Mesendoderm (in vitro differentiated cells): Measurements from ENCODE around the gene ENTHD1.

Experiments used
- DNase-seq: peaks from one replicate; pipeline ENCODE4 v3.0.0; 2013
- H2AK5ac ChIP-seq: 2 replicates; pipeline ENCODE4 v1.6.1; 2013; ENCODE audit warnings: low read length, inconsistent platforms
- H2BK120ac ChIP-seq: 2 replicates; pipeline ENCODE4 v1.6.1; 2013; ENCODE audit warnings: low read depth, mild to moderate bottlenecking, low read length, moderate library complexity, mixed read lengths
- H2BK15ac ChIP-seq: replicated peaks from 2 replicates; pipeline ENCODE4 v1.6.1; 2013; ENCODE audit warnings: low read depth, mild to moderate bottlenecking, moderate library complexity
- H2BK5ac ChIP-seq: 2 replicates; pipeline ENCODE4 v1.6.1; 2013; ENCODE audit warnings: low read length, inconsistent platforms
- H3K18ac ChIP-seq: 2 replicates; pipeline ENCODE4 v1.6.1; 2013; ENCODE audit warnings: mild to moderate bottlenecking, low read length, mixed read lengths
- H3K23ac ChIP-seq: one replicate; pipeline ENCODE4 v1.6.1; 2013; ENCODE audit warnings: low read length
- H3K27ac ChIP-seq: 2 replicates; pipeline ENCODE4 v1.5.1; 2013; ENCODE audit warnings: low read depth, mild to moderate bottlenecking, inconsistent platforms, low read length, moderate library complexity
- H3K27me3 ChIP-seq: 2 replicates; pipeline ENCODE4 v1.6.1; 2013; ENCODE audit warnings: low read length, control low read depth, mild to moderate bottlenecking, inconsistent platforms; ENCODE audit not compliant: insufficient read depth, poor library complexity
- H3K36me3 ChIP-seq: 2 replicates; pipeline ENCODE4 v1.6.1; 2013; ENCODE audit warnings: low read length, inconsistent platforms; ENCODE audit not compliant: control insufficient read depth, insufficient read depth
- H3K4ac ChIP-seq: one replicate; pipeline ENCODE4 v1.6.1; 2013; ENCODE audit warnings: low read depth, mild to moderate bottlenecking, low read length, moderate library complexity
- H3K4me1 ChIP-seq: 2 replicates; pipeline ENCODE4 v1.6.1; 2013; ENCODE audit warnings: low read depth, low read length, inconsistent platforms; ENCODE audit not compliant: control insufficient read depth
- H3K4me2 ChIP-seq: 2 replicates; pipeline ENCODE4 v1.6.1; 2013; ENCODE audit warnings: low read length
- H3K4me3 ChIP-seq: 2 replicates; pipeline ENCODE4 v1.5.1; 2013; ENCODE audit warnings: mild to moderate bottlenecking, low read length
- H3K56ac ChIP-seq: one replicate; pipeline ENCODE4 v1.6.1; 2013; ENCODE audit warnings: low read length
- H3K79me1 ChIP-seq: 2 replicates; pipeline ENCODE4 v1.6.1; 2013; ENCODE audit warnings: low read length, inconsistent platforms
- H3K79me2 ChIP-seq: 2 replicates; pipeline ENCODE4 v1.6.1; 2013; ENCODE audit warnings: mild to moderate bottlenecking, low read length; ENCODE audit not compliant: control insufficient read depth, insufficient read depth
- H3K9ac ChIP-seq: 2 replicates; pipeline ENCODE4 v1.6.1; 2013; ENCODE audit warnings: low read length, inconsistent platforms
- H4K5ac ChIP-seq: one replicate; pipeline ENCODE4 v1.6.1; 2013; ENCODE audit warnings: low read length
- H4K8ac ChIP-seq: one replicate; pipeline ENCODE4 v1.6.1; 2013; ENCODE audit warnings: low read depth, mild to moderate bottlenecking, control low read depth, low read length, moderate library complexity
- WGBS: extraction: QIAGEN DNeasy Blood & Tissue Kit; methylation state at CpG from one replicate; pipeline ENCODE4 v1.1.7; 2013; ENCODE audit warnings: low lambda C conversion rate, missing lambda C conversion rate; ENCODE audit not compliant: insufficient coverage; ENCODE audit errors: extremely low coverage; 5-methylcytosine and 5-hydroxymethylcytosine counted together

The ENTHD1 gene

GRCh38 chr22:39703928-39704639 lies 189.5 kb downstream of the ENTHD1 start:
- no peaks in the 10 kb centered on the region for H3K79me1 ChIP-seq

GRCh38 chr22:39703091-39703490 lies 190.5 kb downstream of the ENTHD1 start:
- peaks cover 2% of the 10 kb centered on the region for H3K4me1 ChIP-seq
- WGBS = no CpG with 5 or more reads among the region's 8 CpGs

More at GRCh38 chr22:39703928-39704639, 189.5 kb downstream of the ENTHD1 start:
- H4K8ac ChIP-seq = no peak overlapping the region
- no peak overlapping the region for H3K18ac ChIP-seq
- H3K9ac ChIP-seq = no peak overlapping the region
- no peak overlapping the region for H3K56ac ChIP-seq
- no peak overlapping the region for H2BK120ac ChIP-seq
- no peak overlapping the region for H2BK5ac ChIP-seq
- no peak overlapping the region for H3K4me2 ChIP-seq
- no CpG with 5 or more reads among the region's 17 CpGs for WGBS
- H3K4me1 ChIP-seq = peaks cover 2% of the 10 kb centered on the region
- no peak overlapping the region for H2BK15ac ChIP-seq
- no peak for DNase-seq
- H2AK5ac ChIP-seq = no peak overlapping the region
- no peak overlapping the region for H3K27ac ChIP-seq
- H3K4ac ChIP-seq = no peak overlapping the region
- no peaks in the 10 kb centered on the region for H3K27me3 ChIP-seq
- no peak overlapping the region for H3K4me3 ChIP-seq
- no peaks in the 10 kb centered on the region for H3K79me2 ChIP-seq
- H3K36me3 ChIP-seq = no peaks in the 10 kb centered on the region
- no peak overlapping the region for H4K5ac ChIP-seq
- H3K23ac ChIP-seq = no peak overlapping the region

GRCh38 chr22:39700565-39700964 lies 193.0 kb downstream of the ENTHD1 start:
- no peaks in the 10 kb centered on the region for H3K27me3 ChIP-seq
- no peaks in the 10 kb centered on the region for H3K36me3 ChIP-seq
- H3K79me1 ChIP-seq = no peaks in the 10 kb centered on the region
- H3K23ac ChIP-seq = no peak overlapping the region
- no peak overlapping the region for H2BK5ac ChIP-seq
- H3K4me3 ChIP-seq = no peak overlapping the region
- H4K5ac ChIP-seq = no peak overlapping the region
- no peak overlapping the region for H4K8ac ChIP-seq
- H2BK15ac ChIP-seq = no peak overlapping the region
- no peak overlapping the region for H2AK5ac ChIP-seq
- H3K9ac ChIP-seq = no peak overlapping the region
- H3K18ac ChIP-seq = no peak overlapping the region
- no peaks in the 10 kb centered on the region for H3K79me2 ChIP-seq
- H2BK120ac ChIP-seq = no peak overlapping the region
- H3K27ac ChIP-seq = no peak overlapping the region
- no peak for DNase-seq
- H3K4ac ChIP-seq = no peak overlapping the region
- no peak overlapping the region for H3K4me2 ChIP-seq
- peaks cover 2% of the 10 kb centered on the region for H3K4me1 ChIP-seq
- H3K56ac ChIP-seq = no peak overlapping the region
- WGBS = no CpG with 5 or more reads among the region's 7 CpGs

More at GRCh38 chr22:39703091-39703490, 190.5 kb downstream of the ENTHD1 start:
- Histone ChIP-seq H2BK15ac (no peak overlapping the region), H2BK5ac (no peak overlapping the region), H3K4ac (no peak overlapping the region), H2AK5ac (no peak overlapping the region), H2BK120ac (no peak overlapping the region), H3K18ac (no peak overlapping the region), H3K79me1 (no peaks in the 10 kb centered on the region), H3K79me2 (no peaks in the 10 kb centered on the region), H3K4me3 (no peak overlapping the region), H3K23ac (no peak overlapping the region), H4K5ac (no peak overlapping the region), H3K9ac (no peak overlapping the region), H3K36me3 (no peaks in the 10 kb centered on the region), H4K8ac (no peak overlapping the region), H3K4me2 (no peak overlapping the region), H3K27me3 (no peaks in the 10 kb centered on the region), H3K56ac (no peak overlapping the region), H3K27ac (no peak overlapping the region)
- DNase-seq = peak; percentile 44

- no peak overlapping the region for H3K18ac ChIP-seq
- H3K4ac ChIP-seq = no peak overlapping the region
- no CpG with 5 or more reads among the region's 19 CpGs for WGBS
Measured at GRCh38 chr22:39699631-39700360, 193.8 kb downstream of the ENTHD1 start.

GRCh38 chr22:39697790-39698430 lies 195.7 kb downstream of the ENTHD1 start:
- no peak overlapping the region for H2BK120ac ChIP-seq
- H3K23ac ChIP-seq = no peak overlapping the region
- H2BK5ac ChIP-seq = no peak overlapping the region
- H3K79me2 ChIP-seq = no peaks in the 10 kb centered on the region
- H3K4ac ChIP-seq = no peak overlapping the region
- peaks cover 2% of the 10 kb centered on the region for H3K4me1 ChIP-seq
- no peaks in the 10 kb centered on the region for H3K36me3 ChIP-seq
- H4K8ac ChIP-seq = no peak overlapping the region
- WGBS = no CpG with 5 or more reads among the region's 14 CpGs
- H2BK15ac ChIP-seq = no peak overlapping the region
- no peak overlapping the region for H3K4me3 ChIP-seq
- H4K5ac ChIP-seq = no peak overlapping the region
- H3K56ac ChIP-seq = no peak overlapping the region
- no peak overlapping the region for H3K18ac ChIP-seq
- no peak overlapping the region for H3K27ac ChIP-seq
- no peak overlapping the region for H3K9ac ChIP-seq
- no peak for DNase-seq
- no peak overlapping the region for H2AK5ac ChIP-seq
- no peaks in the 10 kb centered on the region for H3K79me1 ChIP-seq
- H3K4me2 ChIP-seq = no peak overlapping the region
- no peaks in the 10 kb centered on the region for H3K27me3 ChIP-seq

More at GRCh38 chr22:39699631-39700360, 193.8 kb downstream of the ENTHD1 start:
- Histone ChIP-seq H2AK5ac (no peak overlapping the region), H3K27me3 (no peaks in the 10 kb centered on the region), H3K79me2 (no peaks in the 10 kb centered on the region), H3K36me3 (no peaks in the 10 kb centered on the region), H3K4me1 (peaks cover 2% of the 10 kb centered on the region), H3K27ac (no peak overlapping the region), H3K4me3 (no peak overlapping the region), H4K8ac (no peak overlapping the region), H3K79me1 (no peaks in the 10 kb centered on the region), H2BK15ac (no peak overlapping the region), H3K9ac (no peak overlapping the region), H3K23ac (no peak overlapping the region), H2BK5ac (no peak overlapping the region), H2BK120ac (no peak overlapping the region), H4K5ac (no peak overlapping the region), H3K56ac (no peak overlapping the region), H3K4me2 (no peak overlapping the region)
- DNase-seq = no peak
